ENCODE results near the gene CSTB. TPM values are rescaled to one million over a fixed set of nuclear protein-coding genes. Genes with fewer than 3 reads are reported as not detected.
A peak's percentile ranks its signal among the peaks of the same experiment; 100 is the strongest.

Gene CSTB
- total RNA-seq, 1 donor from 2014 or later = 45.4 TPM

- Mint-ChIP-seq H3K27me3 (no peaks in the 10 kb centered on the region), H3K36me3 (no peaks in the 10 kb centered on the region), H3K4me1 (ENCODE audit: unreplicated experiment) (peaks cover 3% of the 10 kb centered on the region), H3K27ac (no peak overlapping the region), H3K9me3 (no peaks in the 10 kb centered on the region), H3K4me3 (no peak overlapping the region)
- no peak for DNase-seq (ENCODE audit: extremely low spot score, unreplicated experiment)
- no peak for TF ChIP-seq CTCF (conservative IDR thresholded peaks at IDR 0.05)
Observed at GRCh38 chr21:43808832-43809251, 32.7 kb upstream of the CSTB start.

- Mint-ChIP-seq H3K4me3 (no peak overlapping the region), H3K9me3 (no peaks in the 10 kb centered on the region)
Observed at GRCh38 chr21:43808367-43808766, 32.3 kb upstream of the CSTB start.

GRCh38 chr21:43806017-43806710, 30.1 kb upstream of the CSTB start:
- Mint-ChIP-seq H3K36me3 (no peaks in the 10 kb centered on the region), H3K4me3 (no peak overlapping the region), H3K27ac (no peak overlapping the region), H3K4me1 (ENCODE audit: unreplicated experiment) (no peaks in the 10 kb centered on the region), H3K9me3 (no peaks in the 10 kb centered on the region), H3K27me3 (no peaks in the 10 kb centered on the region)
- no peak for TF ChIP-seq CTCF (conservative IDR thresholded peaks at IDR 0.05)
- DNase-seq (ENCODE audit: extremely low spot score, unreplicated experiment) = no peak

More at GRCh38 chr21:43808367-43808766, 32.3 kb upstream of the CSTB start:
- Mint-ChIP-seq H3K4me1 (ENCODE audit: unreplicated experiment) (peaks cover 3% of the 10 kb centered on the region), H3K27me3 (no peaks in the 10 kb centered on the region), H3K36me3 (no peaks in the 10 kb centered on the region), H3K27ac (no peak overlapping the region)
- peak; percentile 70 for DNase-seq (ENCODE audit: extremely low spot score, unreplicated experiment)
- TF ChIP-seq CTCF (conservative IDR thresholded peaks at IDR 0.05) = no peak

GRCh38 chr21:43805275-43805800, 29.2 kb upstream of the CSTB start:
- H3K36me3 Mint-ChIP-seq = no peaks in the 10 kb centered on the region
- no peaks in the 10 kb centered on the region for H3K27me3 Mint-ChIP-seq
- TF ChIP-seq CTCF (conservative IDR thresholded peaks at IDR 0.05) = no peak
- DNase-seq (ENCODE audit: extremely low spot score, unreplicated experiment) = no peak
- H3K9me3 Mint-ChIP-seq = no peaks in the 10 kb centered on the region
- H3K27ac Mint-ChIP-seq = no peak overlapping the region
- H3K4me1 Mint-ChIP-seq (ENCODE audit: unreplicated experiment) = no peaks in the 10 kb centered on the region
- no peak overlapping the region for H3K4me3 Mint-ChIP-seq

- no peak overlapping the region for H3K4me3 Mint-ChIP-seq
- no peak for DNase-seq (ENCODE audit: extremely low spot score, unreplicated experiment)
- no peaks in the 10 kb centered on the region for H3K27me3 Mint-ChIP-seq
- TF ChIP-seq CTCF (conservative IDR thresholded peaks at IDR 0.05) = no peak
- no peak overlapping the region for H3K27ac Mint-ChIP-seq
- H3K4me1 Mint-ChIP-seq (ENCODE audit: unreplicated experiment) = no peaks in the 10 kb centered on the region
- no peaks in the 10 kb centered on the region for H3K36me3 Mint-ChIP-seq
- H3K9me3 Mint-ChIP-seq = no peaks in the 10 kb centered on the region
Observed at GRCh38 chr21:43803558-43804300, 27.6 kb upstream of the CSTB start.
